GM21515 (cell line): ENCODE measurements around the gene DMRT1.
A peak's percentile ranks its signal among the peaks of the same experiment; 100 is the strongest.

Experiments
- ATAC-seq: cut with Tn5 transposase; IDR thresholded peaks from one replicate; pipeline ENCODE4 v1.9.1; 2021; ENCODE audit not compliant: unreplicated experiment

DMRT1 gene

DNA sequence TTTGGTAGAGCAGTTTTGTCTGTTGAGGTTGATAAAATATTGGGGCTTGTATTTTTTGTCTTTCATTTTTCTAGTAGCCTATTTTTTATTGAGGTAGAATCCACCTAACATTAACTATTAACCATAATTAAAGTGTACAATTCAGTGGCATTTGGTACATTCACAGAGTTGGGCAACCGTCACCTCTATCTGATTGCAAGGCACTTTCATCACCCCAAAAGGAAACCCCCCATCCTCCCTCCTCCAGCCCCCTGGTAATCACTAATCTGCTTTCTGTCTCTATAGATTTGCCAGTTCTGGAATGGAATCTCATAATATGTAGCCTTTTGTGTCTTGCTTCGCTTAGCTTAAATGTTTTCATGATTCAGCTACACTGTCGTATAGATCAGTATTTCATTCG lies 79.4 kb downstream of the DMRT1 start:
- no peak for ATAC-seq

DNA sequence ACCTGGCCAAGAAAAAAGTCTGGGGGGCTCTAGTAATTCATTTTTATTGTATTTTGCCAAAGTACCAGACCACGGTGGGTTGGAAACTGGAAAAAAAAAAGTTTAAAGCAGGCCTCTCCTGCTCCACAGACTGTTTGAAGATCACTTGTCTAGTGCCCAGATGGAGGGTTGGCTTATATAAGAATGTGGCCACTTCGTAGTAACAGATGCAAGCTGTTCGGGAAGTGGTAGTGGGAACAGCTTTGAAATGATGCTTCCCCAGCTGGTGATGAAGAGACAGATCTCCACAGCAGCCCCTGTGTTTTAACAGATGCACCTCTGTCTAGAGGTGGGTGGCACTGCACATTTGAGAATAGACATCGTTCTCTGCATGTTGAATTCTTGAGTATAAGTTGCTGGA lies 80.7 kb downstream of the DMRT1 start:
- ATAC-seq: no peak

DNA sequence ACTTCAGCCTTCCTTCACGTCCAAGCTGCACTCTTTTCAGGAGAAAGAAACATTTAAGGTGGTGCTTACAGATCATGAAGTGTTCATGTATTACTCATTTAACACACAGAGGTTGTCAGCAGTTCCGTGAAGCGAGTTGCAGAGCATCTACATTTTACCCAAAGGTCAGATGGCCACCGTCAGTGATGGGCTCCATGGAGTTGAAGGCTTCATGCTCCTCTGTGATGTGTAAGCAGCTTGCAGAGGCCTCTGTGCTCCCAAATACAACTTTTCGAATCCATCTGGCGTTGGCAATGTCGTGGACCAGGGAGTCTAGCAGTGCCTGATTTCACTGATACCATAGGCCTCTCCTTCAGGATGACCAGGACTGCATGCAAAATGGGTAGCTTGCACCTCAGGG lies 81.2 kb downstream of the DMRT1 start:
- ATAC-seq: no peak

DNA sequence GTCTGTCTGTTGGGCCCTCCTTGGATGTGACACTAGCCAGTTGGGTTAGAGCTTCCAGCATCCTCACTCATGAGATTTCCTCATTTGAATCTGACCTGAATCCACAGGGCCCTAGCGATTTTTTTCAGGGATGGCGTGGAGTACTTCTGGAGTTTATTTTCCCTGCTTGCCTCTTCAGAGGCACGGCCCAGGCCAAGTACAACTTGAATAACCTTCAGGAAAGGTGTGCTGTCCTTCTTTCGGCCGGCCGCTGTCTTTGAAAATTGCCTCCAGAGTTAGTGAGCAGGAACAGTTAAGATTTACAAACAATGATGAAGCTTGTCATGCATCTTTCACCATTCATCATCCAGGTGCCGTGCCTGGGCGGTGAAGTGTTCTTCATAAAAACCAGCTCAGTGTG lies 85.5 kb downstream of the DMRT1 start:
- ATAC-seq: no peak

DNA sequence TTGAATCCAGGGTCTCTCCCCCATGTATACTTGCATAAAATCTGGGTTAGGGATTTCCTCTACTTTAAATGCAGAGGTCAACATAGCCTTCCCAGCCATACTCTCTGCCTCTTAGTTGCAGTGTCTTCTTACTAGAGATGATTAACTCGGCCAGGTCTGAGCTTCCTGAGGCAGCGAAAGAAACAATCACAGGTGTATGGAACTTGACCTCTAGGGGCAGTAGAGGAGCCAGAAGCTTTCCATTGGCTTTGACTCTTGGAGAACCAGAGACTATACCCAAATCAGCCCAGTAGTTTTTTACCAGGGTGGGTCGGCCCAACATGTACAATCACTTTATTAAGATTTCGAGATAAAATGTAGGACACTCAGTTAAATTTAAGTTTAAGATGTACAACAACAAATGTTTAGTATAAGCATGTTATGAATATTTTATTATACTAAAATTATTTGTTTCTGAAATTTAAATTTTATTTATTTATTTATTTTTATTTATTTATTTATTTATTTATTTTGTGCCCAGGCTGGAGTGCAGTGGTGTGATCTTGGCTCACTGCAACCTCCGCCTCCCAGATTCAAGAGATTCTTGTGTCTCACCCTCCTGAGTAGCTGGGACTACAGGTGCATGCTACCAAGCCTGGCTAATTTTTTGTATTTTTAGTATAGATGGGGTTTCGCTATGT lies 87.0 kb downstream of the DMRT1 start:
- peak; percentile 62 for ATAC-seq

DNA sequence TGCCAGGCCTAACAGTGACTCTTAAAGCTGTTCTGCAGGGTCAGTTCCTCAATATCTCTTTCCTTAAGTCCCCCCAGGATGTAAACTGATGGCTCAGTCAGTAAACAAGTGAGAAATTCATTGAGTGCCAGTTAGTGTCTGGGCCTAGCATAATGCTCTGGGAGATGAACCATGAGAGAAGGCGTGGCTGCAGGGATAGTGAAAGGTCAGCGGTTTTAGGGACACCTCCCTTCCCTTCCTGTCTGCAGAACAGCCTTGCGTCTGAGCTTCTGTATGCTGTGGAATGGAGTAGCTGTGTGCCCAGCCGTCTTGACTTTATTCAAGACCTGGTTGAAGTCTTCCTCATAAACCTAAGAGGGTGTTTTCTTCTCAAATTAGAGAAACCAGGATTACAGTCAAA lies 88.2 kb downstream of the DMRT1 start:
- ATAC-seq: no peak

DNA sequence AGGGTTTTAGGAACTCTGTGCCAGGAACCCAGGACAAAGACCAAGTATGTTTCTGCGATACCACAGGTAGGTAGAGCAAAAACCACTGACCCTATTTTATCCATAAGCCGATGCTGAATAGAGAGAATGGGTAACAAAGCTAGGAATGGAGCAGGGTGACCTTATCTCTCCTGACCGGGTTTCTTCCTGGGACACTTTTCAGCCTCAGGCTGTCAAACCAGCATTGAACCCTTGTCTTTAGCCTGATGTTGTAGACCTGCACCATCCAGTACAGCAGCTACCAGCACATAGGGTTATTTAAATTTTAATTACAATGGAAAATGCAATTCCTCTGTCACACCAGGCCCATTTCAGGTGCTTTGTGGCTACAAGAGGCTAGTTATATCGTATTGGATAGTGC lies 91.9 kb downstream of the DMRT1 start:
- no peak for ATAC-seq

DNA sequence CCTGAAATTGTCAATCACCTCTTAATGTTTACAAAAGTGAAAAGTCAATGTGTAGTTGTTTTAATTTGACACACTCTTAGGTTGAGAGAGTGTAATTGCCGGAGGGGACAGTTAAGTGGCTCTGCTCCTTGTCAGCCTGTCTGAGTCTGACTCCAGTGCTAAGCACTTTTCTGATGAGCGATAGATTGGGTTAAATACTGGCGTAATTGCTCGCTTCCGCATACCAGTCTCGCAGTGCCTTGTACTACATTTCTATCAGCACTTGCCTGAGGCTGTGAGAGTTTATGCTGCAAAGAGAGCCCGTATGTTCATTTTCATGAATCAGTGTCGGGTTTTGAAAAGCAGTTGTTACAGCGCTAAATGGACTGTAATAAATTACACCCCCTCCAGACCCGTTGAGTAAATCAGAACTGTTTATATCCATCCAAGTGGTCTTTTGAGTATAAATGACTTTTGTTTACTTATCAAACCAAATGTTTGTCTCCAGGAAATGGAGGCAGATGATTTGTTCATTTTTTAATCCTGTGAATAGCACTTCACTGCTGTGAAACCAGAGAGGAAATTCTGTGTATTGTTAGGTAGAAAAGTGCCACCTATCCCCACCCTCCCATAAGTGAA lies 94.0 kb downstream of the DMRT1 start:
- ATAC-seq: no peak

DNA sequence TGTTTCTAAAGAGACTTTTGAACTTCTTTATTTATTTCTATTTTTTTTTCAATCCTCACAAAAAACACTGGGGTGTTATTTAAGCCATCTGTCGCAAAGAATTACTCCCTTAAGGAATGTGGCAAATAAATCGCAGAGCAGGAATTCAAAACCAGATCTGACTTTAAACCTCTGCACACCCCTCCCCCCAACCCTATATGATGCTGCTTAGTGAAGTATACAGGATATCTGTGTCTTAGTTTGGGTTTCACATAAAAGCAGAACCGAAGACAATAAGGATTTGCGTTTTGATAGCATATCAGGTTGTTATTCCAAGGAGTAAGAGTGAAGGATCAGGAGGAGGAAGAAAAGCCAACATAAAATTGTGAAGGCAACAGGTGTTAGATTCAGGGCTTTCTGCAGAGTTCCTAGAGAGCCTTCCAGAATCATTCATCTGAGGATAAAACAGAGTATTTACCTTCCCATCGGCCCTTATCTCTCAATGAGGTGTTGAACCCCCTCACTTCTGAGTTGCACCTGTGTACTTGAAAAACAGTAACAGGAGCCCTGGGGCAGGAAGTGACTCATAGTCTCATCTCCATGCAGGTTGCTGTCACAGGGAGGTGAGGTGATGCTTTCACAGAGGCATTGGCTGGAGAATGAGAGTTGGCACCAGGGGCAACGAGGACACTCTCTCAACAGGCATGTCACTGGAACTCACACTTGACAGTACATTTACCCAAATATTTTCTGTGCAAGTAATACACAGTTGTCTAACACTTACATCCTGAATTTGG lies 101.5 kb downstream of the DMRT1 start:
- no peak for ATAC-seq

DNA sequence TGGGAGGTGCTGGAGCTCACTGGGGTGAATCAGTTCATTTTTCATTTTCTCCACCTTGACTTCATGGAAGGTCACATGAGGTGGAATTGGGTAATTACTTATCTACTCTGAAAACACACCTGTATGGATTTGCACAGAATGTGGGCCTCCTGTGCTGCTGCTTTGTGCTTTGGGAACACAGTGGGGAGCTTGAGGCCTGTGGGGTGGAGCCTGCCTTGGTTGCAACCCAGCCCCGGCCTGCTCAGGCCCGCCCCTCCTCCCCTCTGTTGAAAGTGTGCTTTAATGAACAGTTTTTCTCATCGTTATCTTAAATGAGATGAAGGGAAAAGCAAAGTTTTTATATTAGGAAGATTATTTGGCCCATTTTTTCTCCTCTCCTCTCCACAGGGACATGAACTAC lies 106.5 kb downstream of the DMRT1 start:
- no peak for ATAC-seq

DNA sequence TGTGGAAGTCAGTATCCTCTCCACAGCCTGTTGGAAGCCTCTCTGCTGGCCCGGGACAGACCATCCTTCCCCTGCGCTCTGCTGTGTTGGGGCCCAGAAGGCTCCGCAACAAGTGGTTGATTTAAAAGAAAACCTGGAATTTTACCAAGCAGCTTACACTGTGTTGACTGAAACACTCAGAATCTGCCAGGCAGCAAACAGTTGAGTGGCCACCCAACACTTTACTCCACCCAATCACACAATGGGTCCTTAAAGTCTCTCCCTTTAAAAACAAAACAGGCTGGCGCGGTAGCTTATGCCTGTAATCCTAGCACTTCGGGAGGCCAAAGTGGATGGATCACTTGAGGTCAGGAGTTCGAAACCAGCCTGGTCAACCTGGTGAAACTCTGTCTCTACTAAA lies 107.0 kb downstream of the DMRT1 start:
- ATAC-seq: no peak

DNA sequence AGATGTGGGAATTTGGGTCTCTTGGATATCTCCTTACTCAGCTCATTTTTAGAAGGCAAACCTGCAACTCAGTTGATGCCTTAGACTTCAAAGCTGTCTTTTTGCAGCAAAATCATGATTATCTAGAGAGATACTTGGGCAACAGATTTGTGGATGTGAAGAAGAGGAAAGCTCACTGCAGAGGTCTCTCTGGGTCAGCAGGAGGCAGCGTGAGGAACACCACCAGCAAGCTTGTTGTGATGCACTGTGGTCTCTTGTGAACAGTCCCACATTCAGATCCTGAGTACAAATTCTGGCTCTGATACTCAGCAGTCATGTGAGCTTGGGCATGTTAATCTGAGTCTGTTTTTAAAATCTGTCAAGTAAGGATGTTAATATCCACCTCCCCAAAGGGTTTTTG lies 108.6 kb downstream of the DMRT1 start:
- no peak for ATAC-seq

DNA sequence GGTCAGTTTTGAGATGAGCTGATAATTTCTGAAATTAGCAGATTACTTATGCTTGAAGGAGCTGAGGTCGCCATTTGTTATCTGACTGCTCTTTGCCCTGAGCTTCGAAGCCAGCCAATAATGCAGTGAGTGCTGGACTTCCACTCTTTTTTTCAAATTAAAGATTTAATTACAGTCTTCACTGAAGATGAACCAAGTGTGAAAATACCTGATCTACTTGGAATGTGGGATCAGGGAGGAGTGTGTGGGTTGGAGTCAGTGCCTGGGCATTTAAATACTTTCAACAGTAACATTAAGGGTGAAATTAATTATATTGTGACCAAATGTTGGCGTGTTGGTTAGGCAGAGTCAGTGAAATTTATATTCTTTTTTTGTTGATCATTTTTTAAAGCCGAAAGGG lies 111.0 kb downstream of the DMRT1 start:
- ATAC-seq: no peak

DNA sequence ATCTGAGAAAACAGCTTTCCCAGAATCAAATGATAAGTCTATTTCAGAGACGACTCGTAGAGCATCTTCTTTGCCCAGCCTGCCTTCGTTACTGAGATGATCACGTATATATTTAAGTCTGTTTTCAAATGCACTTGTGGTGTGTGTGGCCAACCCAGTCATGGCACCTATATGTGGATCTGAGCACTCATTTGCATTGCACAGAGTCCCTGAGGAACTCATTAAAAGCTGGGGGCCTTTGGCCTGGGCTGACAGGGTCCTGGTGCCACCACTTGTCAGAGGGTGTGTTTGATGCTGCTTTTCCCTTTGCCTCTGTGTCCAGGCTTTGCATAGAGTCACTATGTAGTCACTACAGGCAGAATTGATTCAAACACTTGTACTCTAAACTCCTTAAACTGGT lies 117.6 kb downstream of the DMRT1 start:
- no peak for ATAC-seq

DNA sequence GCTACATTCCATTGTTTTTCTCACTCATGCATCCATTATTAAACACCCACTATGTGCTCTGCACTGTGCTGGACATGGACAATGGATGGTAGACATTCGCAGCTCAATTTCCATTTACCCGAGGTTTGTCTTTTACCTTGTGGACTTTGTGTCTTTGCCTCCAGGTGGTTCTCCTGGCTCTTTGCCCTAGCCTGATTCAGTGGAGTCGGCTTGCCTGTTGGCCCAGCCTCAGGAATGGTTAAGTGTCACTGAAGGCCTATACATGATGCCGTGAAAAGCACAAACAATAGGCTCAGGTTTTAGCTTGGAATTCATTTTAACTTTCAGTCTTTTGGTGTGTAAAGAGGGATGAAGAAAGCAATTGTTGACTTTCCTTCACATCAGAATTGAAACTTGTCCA lies 118.4 kb downstream of the DMRT1 start:
- no peak for ATAC-seq

DNA sequence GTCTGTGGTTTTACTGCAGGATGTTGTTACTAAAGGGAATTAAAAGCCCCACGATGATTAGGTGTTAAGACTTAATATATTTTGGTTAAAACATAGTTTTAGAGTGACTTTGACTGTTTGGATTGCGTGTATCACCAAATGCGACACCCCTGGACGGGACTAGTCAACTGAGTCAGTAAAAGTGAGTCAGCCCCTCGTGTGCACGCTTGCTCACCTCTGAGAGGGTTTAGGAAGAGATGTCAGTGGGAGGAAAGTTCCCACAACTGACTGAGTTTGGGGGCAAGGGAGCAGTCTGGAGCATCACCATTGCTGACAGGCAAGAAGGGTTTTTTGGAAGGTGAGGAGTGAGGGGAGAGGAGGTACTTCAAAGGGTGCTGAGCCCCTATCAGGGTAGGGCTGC lies 120.5 kb downstream of the DMRT1 start:
- no peak for ATAC-seq

DNA sequence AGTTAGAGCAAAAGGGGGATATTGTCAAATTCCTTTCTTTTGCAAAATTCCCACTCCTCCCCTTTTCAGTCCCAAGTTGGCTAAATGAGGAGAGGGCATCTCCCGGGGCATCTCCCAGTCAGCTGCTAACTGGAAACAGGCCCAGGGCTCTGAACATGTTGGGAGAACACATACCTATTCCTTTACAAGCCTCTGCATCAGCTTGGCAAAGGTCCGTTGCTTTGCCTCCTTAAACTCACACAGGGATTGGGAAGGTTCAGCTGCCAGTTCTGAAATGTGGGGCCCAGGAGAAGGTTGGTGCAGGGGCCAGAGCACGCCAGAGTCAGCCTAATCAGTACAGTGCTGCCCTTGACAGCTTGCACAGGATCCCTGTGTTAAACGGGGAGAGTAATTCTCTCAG lies 124.0 kb downstream of the DMRT1 start:
- ATAC-seq: no peak

DNA sequence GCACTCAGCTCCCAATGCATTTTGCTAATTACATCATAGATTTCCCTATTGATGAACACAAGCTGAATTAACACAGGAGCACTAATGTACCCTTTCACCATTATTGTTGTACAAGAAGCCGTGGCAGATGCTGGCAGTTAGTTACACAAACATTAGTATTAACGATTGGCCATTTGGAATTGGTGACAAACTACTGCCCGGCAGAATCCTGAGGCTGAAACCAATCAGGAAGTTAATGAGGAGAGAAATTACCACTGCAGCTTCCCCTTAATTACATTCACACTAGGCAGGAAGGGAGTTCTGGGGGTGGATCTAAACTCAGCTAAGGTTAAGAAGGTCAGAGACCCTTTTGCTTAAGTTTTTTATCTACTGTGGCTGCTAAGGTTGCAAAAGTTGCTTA lies 125.4 kb downstream of the DMRT1 start:
- ATAC-seq: no peak

DNA sequence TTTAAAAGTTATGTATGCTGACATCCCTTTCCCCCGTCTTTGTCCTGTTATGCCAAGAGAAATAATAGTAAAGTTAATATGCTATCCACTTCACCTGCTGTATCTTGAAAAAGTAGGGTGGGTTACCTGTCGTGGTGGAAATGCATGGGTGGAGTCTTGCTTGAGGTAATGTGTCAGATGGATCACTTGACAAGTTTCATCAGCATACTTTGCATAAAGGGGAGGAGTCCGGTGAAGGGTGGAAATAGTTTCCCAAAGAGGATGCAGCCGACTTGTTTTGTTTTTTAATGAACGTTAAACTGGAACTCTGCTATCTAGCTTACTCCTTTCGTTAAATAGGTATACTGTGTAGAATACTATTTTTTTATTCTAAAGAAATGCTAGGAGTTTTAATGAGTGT lies 125.9 kb downstream of the DMRT1 start:
- no peak for ATAC-seq

DNA sequence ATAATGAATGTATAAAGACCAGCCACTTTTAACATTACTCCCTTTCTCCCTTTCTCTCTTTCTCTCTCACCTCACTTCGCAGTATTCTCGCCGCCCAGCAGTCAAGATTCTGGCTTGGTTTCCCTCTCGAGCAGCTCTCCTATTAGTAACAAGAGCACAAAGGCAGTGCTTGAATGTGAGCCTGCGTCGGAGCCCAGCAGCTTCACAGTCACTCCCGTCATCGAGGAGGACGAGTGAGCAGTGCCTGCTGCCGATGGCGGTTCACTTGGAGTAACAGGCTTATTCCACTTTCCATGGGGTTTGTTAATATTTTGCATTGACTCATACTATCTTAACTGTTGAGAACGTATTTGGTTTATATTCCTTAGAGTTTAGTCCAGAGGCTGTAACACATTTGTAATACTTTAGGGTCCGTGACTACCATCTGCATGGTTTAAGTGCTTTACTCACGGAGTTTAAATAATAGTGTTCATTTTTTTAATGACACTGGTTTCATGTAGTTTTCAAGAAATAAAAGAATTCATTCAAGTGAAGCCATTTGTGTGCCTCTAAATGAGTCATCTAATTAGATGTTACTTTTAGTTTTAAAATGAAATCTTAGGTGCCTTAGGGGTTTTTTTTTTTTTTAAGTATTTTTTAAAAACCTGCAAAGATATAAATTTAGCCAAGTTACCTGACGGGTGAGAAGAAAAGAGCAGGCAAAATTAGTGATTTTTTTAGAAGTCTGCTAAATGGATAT lies 126.6 kb downstream of the DMRT1 start:
- ATAC-seq: no peak

DNA sequence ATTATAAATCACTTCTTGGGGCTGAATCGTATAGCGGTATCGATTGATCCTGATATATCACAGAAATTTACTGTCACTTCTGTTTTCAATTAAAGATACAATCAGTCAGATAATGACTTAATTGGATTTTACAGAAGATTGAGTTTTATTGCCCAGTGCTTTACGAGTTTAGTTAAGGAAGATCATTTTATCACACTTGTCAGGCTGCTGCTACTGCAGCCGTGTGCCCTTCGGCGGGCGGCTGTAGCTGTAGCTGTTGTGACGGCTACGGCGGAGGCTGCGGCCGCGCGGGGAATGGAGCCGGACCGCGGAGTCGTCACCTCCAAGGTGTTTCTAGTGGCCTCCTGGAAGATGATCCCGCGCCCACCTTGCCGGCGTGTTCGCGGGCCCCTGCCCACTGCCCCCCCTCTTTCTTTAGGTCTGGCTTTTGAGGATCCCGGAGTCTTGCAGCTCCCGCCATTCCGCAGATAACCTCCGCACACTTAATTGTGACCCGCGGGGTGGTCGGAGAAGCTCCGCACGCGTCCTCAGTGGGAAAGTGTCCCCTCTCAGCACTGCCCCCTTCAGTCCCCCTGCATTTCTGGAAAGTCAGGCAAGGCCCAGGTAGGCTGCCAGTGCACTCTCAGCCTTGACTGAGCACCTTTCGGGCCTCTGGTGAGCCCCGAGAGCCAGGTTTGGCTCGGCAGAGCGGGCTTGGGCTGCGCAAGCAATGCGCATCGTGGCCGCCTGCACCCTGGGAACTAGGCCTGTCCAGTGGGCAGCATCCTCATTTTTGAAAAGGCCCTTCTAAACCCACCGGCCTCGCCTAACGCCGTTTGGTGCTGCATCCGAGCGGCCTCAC lies 128.0 kb downstream of the DMRT1 start:
- no peak for ATAC-seq
